Measurements from ENCODE around the gene IFFO2.

IFFO2 gene

DNA sequence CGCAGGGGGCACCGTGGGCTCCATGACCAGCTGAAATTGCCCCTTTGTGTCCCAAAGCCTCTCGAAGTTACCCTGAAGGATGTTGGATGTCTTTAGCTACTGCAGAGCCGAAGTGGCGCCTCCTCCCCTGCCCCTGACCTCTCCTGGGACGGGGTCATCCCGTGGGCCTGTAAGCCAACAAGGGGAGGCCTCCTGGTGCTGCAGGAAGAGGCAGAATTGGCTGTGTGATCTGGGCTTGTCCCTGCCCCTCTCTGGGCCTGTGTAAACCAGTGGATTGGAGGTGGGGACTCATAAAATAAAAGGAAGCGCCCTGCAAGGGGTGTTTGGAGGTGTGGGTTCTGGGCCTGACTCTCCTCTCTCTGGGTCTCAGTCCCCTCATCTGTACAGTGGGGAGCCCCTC lies 94.9 kb downstream of the IFFO2 start:
- Histone ChIP-seq H3K36me3 (ENCODE audit: insufficient read depth, low read length) (no peaks in the 10 kb centered on the region), H3K9me2 (replicated peaks; ENCODE audit: low read depth, low read length) (no peaks in the 10 kb centered on the region), H3K79me2 (ENCODE audit: insufficient read depth, low read length) (no peaks in the 10 kb centered on the region), H3K27me3 (ENCODE audit: insufficient read depth, low read length, poor library complexity, severe bottlenecking) (no peaks in the 10 kb centered on the region), H2AFZ (ENCODE audit: low read length) (no peak overlapping the region), H3F3A (ENCODE audit: low read depth) (no peaks in the 10 kb centered on the region), H3K4me1 (ENCODE audit: insufficient read depth, low read length, poor library complexity, severe bottlenecking) (peaks cover 7% of the 10 kb centered on the region), H3K9ac (ENCODE audit: low read depth, low read length, poor library complexity, severe bottlenecking) (no peak overlapping the region), H4K20me1 (ENCODE audit: insufficient read depth, low read length, poor library complexity, severe bottlenecking) (no peaks in the 10 kb centered on the region), H3K4me3 (ENCODE audit: low read length, poor library complexity, severe bottlenecking) (no peak overlapping the region), H3K9me3 (ENCODE audit: insufficient read depth, low read depth, low read length) (no peaks in the 10 kb centered on the region), H3K4me2 (ENCODE audit: low read depth, low read length, poor library complexity, severe bottlenecking) (no peak overlapping the region)
- TF ChIP-seq EZH2phosphoT487 (IDR thresholded peaks at IDR 0.05; ENCODE audit: borderline replicate concordance): no peak
- TF ChIP-seq, protein P1, sequence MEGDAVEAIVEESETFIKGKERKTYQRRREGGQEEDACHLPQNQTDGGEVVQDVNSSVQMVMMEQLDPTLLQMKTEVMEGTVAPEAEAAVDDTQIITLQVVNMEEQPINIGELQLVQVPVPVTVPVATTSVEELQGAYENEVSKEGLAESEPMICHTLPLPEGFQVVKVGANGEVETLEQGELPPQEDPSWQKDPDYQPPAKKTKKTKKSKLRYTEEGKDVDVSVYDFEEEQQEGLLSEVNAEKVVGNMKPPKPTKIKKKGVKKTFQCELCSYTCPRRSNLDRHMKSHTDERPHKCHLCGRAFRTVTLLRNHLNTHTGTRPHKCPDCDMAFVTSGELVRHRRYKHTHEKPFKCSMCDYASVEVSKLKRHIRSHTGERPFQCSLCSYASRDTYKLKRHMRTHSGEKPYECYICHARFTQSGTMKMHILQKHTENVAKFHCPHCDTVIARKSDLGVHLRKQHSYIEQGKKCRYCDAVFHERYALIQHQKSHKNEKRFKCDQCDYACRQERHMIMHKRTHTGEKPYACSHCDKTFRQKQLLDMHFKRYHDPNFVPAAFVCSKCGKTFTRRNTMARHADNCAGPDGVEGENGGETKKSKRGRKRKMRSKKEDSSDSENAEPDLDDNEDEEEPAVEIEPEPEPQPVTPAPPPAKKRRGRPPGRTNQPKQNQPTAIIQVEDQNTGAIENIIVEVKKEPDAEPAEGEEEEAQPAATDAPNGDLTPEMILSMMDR (conservative IDR thresholded peaks at IDR 0.05; ENCODE audit: low read length): no peak

DNA sequence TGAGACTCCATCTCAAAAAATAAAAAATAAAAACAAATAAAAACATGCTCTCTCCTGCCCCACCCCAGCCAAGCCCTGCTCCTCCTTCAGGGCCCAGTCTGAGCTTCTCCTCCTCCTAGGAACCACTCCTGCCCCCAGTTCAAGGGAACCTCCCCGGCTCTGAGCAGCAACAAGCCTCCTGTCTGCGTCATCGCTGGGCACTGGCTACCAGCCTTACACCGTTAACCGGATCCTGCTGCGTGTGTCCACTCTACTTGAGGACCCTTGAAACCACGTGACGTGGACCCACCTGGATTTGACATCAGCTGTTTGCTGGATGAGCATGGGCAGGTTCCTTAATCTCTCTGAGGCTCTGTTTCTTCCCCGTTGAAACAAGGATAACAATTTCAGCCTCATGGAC lies 95.4 kb downstream of the IFFO2 start:
- H3K9ac ChIP-seq (ENCODE audit: low read depth, low read length, poor library complexity, severe bottlenecking): no peak overlapping the region
- H3F3A ChIP-seq (ENCODE audit: low read depth): no peaks in the 10 kb centered on the region
- H3K9me3 ChIP-seq (ENCODE audit: insufficient read depth, low read depth, low read length): no peaks in the 10 kb centered on the region
- H3K4me2 ChIP-seq (ENCODE audit: low read depth, low read length, poor library complexity, severe bottlenecking): no peak overlapping the region
- H3K9me2 ChIP-seq (replicated peaks; ENCODE audit: low read depth, low read length): no peaks in the 10 kb centered on the region
- no peaks in the 10 kb centered on the region for H3K36me3 ChIP-seq (ENCODE audit: insufficient read depth, low read length)
- peaks cover 7% of the 10 kb centered on the region for H3K4me1 ChIP-seq (ENCODE audit: insufficient read depth, low read length, poor library complexity, severe bottlenecking)
- TF ChIP-seq EZH2phosphoT487 (IDR thresholded peaks at IDR 0.05; ENCODE audit: borderline replicate concordance): no peak
- TF ChIP-seq, protein P1 (conservative IDR thresholded peaks at IDR 0.05; ENCODE audit: low read length): no peak
- no peak overlapping the region for H2AFZ ChIP-seq (ENCODE audit: low read length)
- no peaks in the 10 kb centered on the region for H3K79me2 ChIP-seq (ENCODE audit: insufficient read depth, low read length)
- H3K27me3 ChIP-seq (ENCODE audit: insufficient read depth, low read length, poor library complexity, severe bottlenecking): no peaks in the 10 kb centered on the region
- no peaks in the 10 kb centered on the region for H4K20me1 ChIP-seq (ENCODE audit: insufficient read depth, low read length, poor library complexity, severe bottlenecking)
- H3K4me3 ChIP-seq (ENCODE audit: low read length, poor library complexity, severe bottlenecking): no peak overlapping the region

DNA sequence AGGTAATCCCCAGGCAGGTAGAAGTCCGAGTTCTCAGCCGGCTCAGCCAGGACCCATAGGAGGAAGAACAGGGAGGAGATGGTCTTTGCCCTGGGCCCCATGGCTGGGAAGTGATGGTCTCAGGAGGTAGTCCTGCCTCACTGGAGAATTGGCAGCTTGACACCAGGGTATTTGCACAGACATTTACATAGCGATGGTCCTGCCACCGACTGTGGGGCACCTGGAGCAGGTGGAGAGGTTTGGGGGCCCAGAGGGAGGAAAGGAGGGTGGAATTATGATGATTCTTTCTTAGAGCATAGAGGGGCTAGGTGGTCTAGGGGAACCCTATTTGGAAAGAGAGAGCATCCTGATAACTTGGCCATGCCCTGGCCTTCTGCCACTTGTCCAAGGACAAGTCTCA lies 96.9 kb downstream of the IFFO2 start, which contains the start of gene TAS1R2:
TAS1R2 (minus strand) TSS at position 101 of the 400 bp plus-strand sequence; CDS start at position 101, 0 bp downstream.
- Histone ChIP-seq H3F3A (ENCODE audit: low read depth) (no peaks in the 10 kb centered on the region), H3K36me3 (ENCODE audit: insufficient read depth, low read length) (no peaks in the 10 kb centered on the region), H3K4me2 (ENCODE audit: low read depth, low read length, poor library complexity, severe bottlenecking) (no peak within 1 kb of the TSS), H2AFZ (ENCODE audit: low read length) (no peak within 1 kb of the TSS), H3K79me2 (ENCODE audit: insufficient read depth, low read length) (no peaks in the 10 kb centered on the region), H3K9me2 (replicated peaks; ENCODE audit: low read depth, low read length) (no peaks in the 10 kb centered on the region), H3K9ac (ENCODE audit: low read depth, low read length, poor library complexity, severe bottlenecking) (no peak within 1 kb of the TSS), H3K4me3 (ENCODE audit: low read length, poor library complexity, severe bottlenecking) (no peak within 1 kb of the TSS), H3K27me3 (ENCODE audit: insufficient read depth, low read length, poor library complexity, severe bottlenecking) (no peaks in the 10 kb centered on the region), H3K9me3 (ENCODE audit: insufficient read depth, low read depth, low read length) (no peaks in the 10 kb centered on the region), H4K20me1 (ENCODE audit: insufficient read depth, low read length, poor library complexity, severe bottlenecking) (no peaks in the 10 kb centered on the region), H3K4me1 (ENCODE audit: insufficient read depth, low read length, poor library complexity, severe bottlenecking) (peaks cover 7% of the 10 kb centered on the region)
- no peak for TF ChIP-seq EZH2phosphoT487 (IDR thresholded peaks at IDR 0.05; ENCODE audit: borderline replicate concordance)
- TF ChIP-seq, protein P1 (conservative IDR thresholded peaks at IDR 0.05; ENCODE audit: low read length): no peak

Measured in Loucy (cell line).